ENCODE results near the gene RELB.

The RELB gene

DNA sequence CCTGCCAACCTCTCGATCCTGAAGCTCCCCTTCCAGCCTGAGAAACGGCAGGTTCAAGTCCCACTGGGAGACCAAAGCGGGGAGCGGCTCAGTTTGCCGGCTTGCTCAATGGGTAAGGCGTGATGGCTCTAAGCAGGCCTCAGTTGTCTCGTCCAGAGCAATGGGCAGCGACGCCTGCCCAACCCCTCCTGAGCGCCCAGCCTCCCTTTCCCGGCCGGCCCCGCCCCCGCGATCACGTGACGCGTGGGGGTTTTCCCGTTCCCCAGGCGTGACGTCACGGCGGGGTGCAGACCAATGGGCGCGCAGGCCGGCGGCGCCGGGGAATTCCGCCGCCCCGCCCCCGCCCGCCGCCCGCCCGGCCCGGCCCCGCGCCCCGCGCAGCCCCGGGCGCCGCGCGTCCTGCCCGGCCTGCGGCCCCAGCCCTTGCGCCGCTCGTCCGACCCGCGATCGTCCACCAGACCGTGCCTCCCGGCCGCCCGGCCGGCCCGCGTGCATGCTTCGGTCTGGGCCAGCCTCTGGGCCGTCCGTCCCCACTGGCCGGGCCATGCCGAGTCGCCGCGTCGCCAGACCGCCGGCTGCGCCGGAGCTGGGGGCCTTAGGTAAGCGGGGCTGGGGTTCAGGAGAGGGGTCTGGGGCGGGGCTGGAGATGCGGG, at the start of gene RELB:
Gene RELB (plus strand): TSS at position 378 of the 653 bp plus-strand sequence. CDS start 116 bp downstream, at position 494.
- H2AFZ ChIP-seq (ENCODE audit: low read length): peak within 1 kb of the TSS; percentile 94
- H4K20me1 ChIP-seq (ENCODE audit: insufficient read depth, low read length): no peaks in the 10 kb centered on the region
- H3F3A ChIP-seq (ENCODE audit: insufficient read depth, low read length): peaks cover 8% of the 10 kb centered on the region
- peak within 1 kb of the TSS; percentile 100 for H3K27ac ChIP-seq (ENCODE audit: low read length)
- no peaks in the 10 kb centered on the region for H3K9me3 ChIP-seq (replicated peaks; ENCODE audit: insufficient read depth, low read length)
- no peaks in the 10 kb centered on the region for H3K27me3 ChIP-seq (replicated peaks; ENCODE audit: insufficient read depth, low read length)
- H3K4me3 ChIP-seq (ENCODE audit: low read length): peak within 1 kb of the TSS; percentile 89
- peaks cover 16% of the 10 kb centered on the region for H3K79me2 ChIP-seq (ENCODE audit: low read length)
- no peaks in the 10 kb centered on the region for H3K9me2 ChIP-seq (replicated peaks; ENCODE audit: insufficient read depth, low read length)
- TF ChIP-seq CTCF (IDR thresholded peaks at IDR 0.05; ENCODE audit: low read length): no peak
- no peak for TF ChIP-seq EZH2phosphoT487 (IDR thresholded peaks at IDR 0.05; ENCODE audit: low read length)
- TF ChIP-seq EZH2 (optimal IDR thresholded peaks at IDR 0.05; ENCODE audit: low read depth, low read length): no peak
- peak; percentile 91 for DNase-seq
- no peaks in the 10 kb centered on the region; the same call in 1 of the 2 replicates for H3K36me3 ChIP-seq (replicated peaks; ENCODE audit: insufficient read depth, low read length)
- H3K4me1 ChIP-seq (ENCODE audit: low read length): peaks cover 23% of the 10 kb centered on the region
- peak within 1 kb of the TSS; percentile 93 for H3K4me2 ChIP-seq (ENCODE audit: low read depth, low read length)
- H3K9ac ChIP-seq (ENCODE audit: low read length): peak within 1 kb of the TSS; percentile 100

- no peaks in the 10 kb centered on the region for H3K27me3 ChIP-seq (replicated peaks; ENCODE audit: insufficient read depth, low read length)
- H3K79me2 ChIP-seq (ENCODE audit: low read length): peaks cover 54% of the 10 kb centered on the region
- H3K9me3 ChIP-seq (replicated peaks; ENCODE audit: insufficient read depth, low read length): no peaks in the 10 kb centered on the region
- H3K27ac ChIP-seq (ENCODE audit: low read length): peak overlapping the region; percentile 87
- DNase-seq: no peak
- no peak for TF ChIP-seq CTCF (IDR thresholded peaks at IDR 0.05; ENCODE audit: low read length)
- TF ChIP-seq EZH2 (optimal IDR thresholded peaks at IDR 0.05; ENCODE audit: low read depth, low read length): no peak
- no peak for TF ChIP-seq EZH2phosphoT487 (IDR thresholded peaks at IDR 0.05; ENCODE audit: low read length)
- peak overlapping the region; percentile 93 for H3K4me3 ChIP-seq (ENCODE audit: low read length)
- no peaks in the 10 kb centered on the region for H3K36me3 ChIP-seq (replicated peaks; ENCODE audit: insufficient read depth, low read length)
- H2AFZ ChIP-seq (ENCODE audit: low read length): peak overlapping the region; percentile 92
- peak overlapping the region; percentile 83 for H3K9ac ChIP-seq (ENCODE audit: low read length)
- H3K9me2 ChIP-seq (replicated peaks; ENCODE audit: insufficient read depth, low read length): no peaks in the 10 kb centered on the region
- H3F3A ChIP-seq (ENCODE audit: insufficient read depth, low read length): peaks cover 5% of the 10 kb centered on the region
- H3K4me2 ChIP-seq (ENCODE audit: low read depth, low read length): peak overlapping the region; percentile 86
- H4K20me1 ChIP-seq (ENCODE audit: insufficient read depth, low read length): no peaks in the 10 kb centered on the region; the same call in 1 of the 2 replicates
- peaks cover 17% of the 10 kb centered on the region for H3K4me1 ChIP-seq (ENCODE audit: low read length)
Observed at GRCh38 chr19:44954278-44954648, 47.0 kb upstream of the RELB start.

GRCh38 chr19:44954649-44955504, 46.4 kb upstream of the RELB start, which contains the start of gene CLPTM1:
CLPTM1 (plus strand) TSS chr19:44955380; CDS start chr19:44955396, 16 bp downstream.
- DNase-seq: peak; percentile 98
- H3K9me2 ChIP-seq (replicated peaks; ENCODE audit: insufficient read depth, low read length): no peaks in the 10 kb centered on the region
- H3K27me3 ChIP-seq (replicated peaks; ENCODE audit: insufficient read depth, low read length): no peaks in the 10 kb centered on the region
- H3K4me3 ChIP-seq (ENCODE audit: low read length): peak within 1 kb of the TSS; percentile 94
- H3K79me2 ChIP-seq (ENCODE audit: low read length): peaks cover 60% of the 10 kb centered on the region
- TF ChIP-seq EZH2 (optimal IDR thresholded peaks at IDR 0.05; ENCODE audit: low read depth, low read length) (no peak), EZH2phosphoT487 (IDR thresholded peaks at IDR 0.05; ENCODE audit: low read length) (no peak), CTCF (IDR thresholded peaks at IDR 0.05; ENCODE audit: low read length) (no peak)
- peak within 1 kb of the TSS; percentile 92 for H2AFZ ChIP-seq (ENCODE audit: low read length)
- peak within 1 kb of the TSS; percentile 86 for H3K4me2 ChIP-seq (ENCODE audit: low read depth, low read length)
- H3K9me3 ChIP-seq (replicated peaks; ENCODE audit: insufficient read depth, low read length): no peaks in the 10 kb centered on the region
- peak within 1 kb of the TSS; percentile 87 for H3K27ac ChIP-seq (ENCODE audit: low read length)
- H3F3A ChIP-seq (ENCODE audit: insufficient read depth, low read length): peaks cover 5% of the 10 kb centered on the region
- no peaks in the 10 kb centered on the region for H3K36me3 ChIP-seq (replicated peaks; ENCODE audit: insufficient read depth, low read length)
- peaks cover 20% of the 10 kb centered on the region for H3K4me1 ChIP-seq (ENCODE audit: low read length)
- H3K9ac ChIP-seq (ENCODE audit: low read length): peak within 1 kb of the TSS; percentile 83
- H4K20me1 ChIP-seq (ENCODE audit: insufficient read depth, low read length): no peaks in the 10 kb centered on the region; the same call in 1 of the 2 replicates
